Neuronal stem cell (in vitro differentiated cells): ENCODE measurements around the gene CDR2L.

ENCODE experiments used
- DNase-seq: peaks from one replicate; pipeline ENCODE4 v3.0.0-alpha.2; 2013; ENCODE audit warnings: low spot score
- H2AFZ ChIP-seq: one replicate; pipeline ENCODE4 v1.6.1; 2013; ENCODE audit warnings: mild to moderate bottlenecking, low read length, inconsistent platforms
- H2AK5ac ChIP-seq: 2 replicates; pipeline ENCODE4 v1.6.1; 2013; ENCODE audit warnings: low read depth, mild to moderate bottlenecking, inconsistent platforms, low read length, moderate library complexity, mixed read lengths
- H2BK120ac ChIP-seq: 2 replicates; pipeline ENCODE4 v1.6.1; 2013; ENCODE audit warnings: low read depth, mild to moderate bottlenecking, inconsistent platforms, low read length, moderate library complexity, mixed read lengths
- H2BK12ac ChIP-seq: one replicate; pipeline ENCODE4 v1.6.1; 2013; ENCODE audit warnings: low read length, inconsistent platforms
- H2BK15ac ChIP-seq: 2 replicates; pipeline ENCODE4 v1.6.1; 2013; ENCODE audit warnings: mild to moderate bottlenecking, low read length, inconsistent platforms, mixed read lengths
- H2BK5ac ChIP-seq: one replicate; pipeline ENCODE4 v1.6.1; 2013; ENCODE audit warnings: inconsistent platforms, mild to moderate bottlenecking, low read length, moderate library complexity
- H3K14ac ChIP-seq: one replicate; pipeline ENCODE4 v1.6.1; 2013; ENCODE audit warnings: low read length, inconsistent platforms
- H3K18ac ChIP-seq: 2 replicates; pipeline ENCODE4 v1.6.1; 2013; ENCODE audit warnings: low read length, inconsistent platforms
- H3K23ac ChIP-seq: 2 replicates; pipeline ENCODE4 v1.6.1; 2013; ENCODE audit warnings: low read depth, mild to moderate bottlenecking, mixed read lengths, low read length, inconsistent platforms; ENCODE audit not compliant: poor library complexity
- H3K27ac ChIP-seq: replicated peaks from 3 replicates; pipeline ENCODE4 v1.5.1; 2013; ENCODE audit warnings: low read length, inconsistent platforms
- H3K27me3 ChIP-seq, 3 experiments: 2 replicates each; pipeline ENCODE4 v1.6.1; 2013; ENCODE audit warnings: low read length in 3 of 3, mild to moderate bottlenecking in 2 of 3, inconsistent platforms in 1 of 3, low read depth in 1 of 3, mixed read lengths in 1 of 3, moderate library complexity in 1 of 3; ENCODE audit not compliant: control insufficient read depth in 3 of 3, insufficient read depth in 3 of 3
- H3K36me3 ChIP-seq, 2 donors: replicated peaks in 1 of 2; 2 replicates each; pipeline ENCODE4 v1.6.1; 2013; ENCODE audit warnings: low read length in 2 of 2; ENCODE audit not compliant: control insufficient read depth in 2 of 2, insufficient read depth in 2 of 2
- H3K4ac ChIP-seq: 2 replicates; pipeline ENCODE4 v1.6.1; 2013; ENCODE audit warnings: inconsistent platforms, mild to moderate bottlenecking, low read length, moderate library complexity
- H3K4me1 ChIP-seq, 2 donors: 1 replicate in 1 of 2; 2 replicates in 1 of 2; pipeline ENCODE4 v1.6.1; 2013; ENCODE audit warnings: low read length in 2 of 2, low read depth in 1 of 2; ENCODE audit not compliant: control insufficient read depth in 2 of 2, insufficient read depth in 1 of 2
- H3K4me2 ChIP-seq: one replicate; pipeline ENCODE4 v1.6.1; 2013; ENCODE audit warnings: mild to moderate bottlenecking, low read length, inconsistent platforms; ENCODE audit not compliant: insufficient read depth, poor library complexity, severe bottlenecking
- H3K4me3 ChIP-seq, 2 donors: 2 replicates each; pipeline ENCODE4 v1.5.1; 2013; ENCODE audit warnings: low read length in 2 of 2, mild to moderate bottlenecking in 2 of 2, inconsistent platforms in 1 of 2, moderate library complexity in 1 of 2
- H3K79me1 ChIP-seq: one replicate; pipeline ENCODE4 v1.6.1; 2013; ENCODE audit warnings: low read depth, mild to moderate bottlenecking, inconsistent platforms, low read length, moderate library complexity
- H3K9ac ChIP-seq: one replicate; pipeline ENCODE4 v1.6.1; 2013; ENCODE audit warnings: mild to moderate bottlenecking, low read depth, low read length, inconsistent platforms; ENCODE audit not compliant: poor library complexity
- H3K9me3 ChIP-seq, 2 donors: replicated peaks in 1 of 2; 2 replicates each; pipeline versions ENCODE3 to v1.6.1; 2013; ENCODE audit warnings: low read length in 2 of 2, mild to moderate bottlenecking in 2 of 2, inconsistent platforms in 1 of 2, low read depth in 1 of 2, mixed read lengths in 1 of 2, moderate library complexity in 1 of 2; ENCODE audit not compliant: control insufficient read depth in 2 of 2, insufficient read depth in 1 of 2
- H4K8ac ChIP-seq: one replicate; pipeline ENCODE4 v1.6.1; 2013; ENCODE audit warnings: low read depth, mild to moderate bottlenecking, inconsistent platforms, low read length, moderate library complexity
- H4K91ac ChIP-seq: one replicate; pipeline ENCODE4 v1.6.1; 2013; ENCODE audit warnings: low read length, low read depth, mild to moderate bottlenecking, inconsistent platforms; ENCODE audit not compliant: poor library complexity
- WGBS, 2 donors: extraction: QIAGEN DNeasy Blood & Tissue Kit; methylation state at CpG; one replicate each; pipeline ENCODE4 v1.1.7; 2013; ENCODE audit warnings: missing lambda C conversion rate in 2 of 2, mixed read lengths in 1 of 2; ENCODE audit not compliant: insufficient read length in 2 of 2, insufficient replicate concordance in 1 of 2; ENCODE audit errors: extremely low coverage in 2 of 2; 5-methylcytosine and 5-hydroxymethylcytosine counted together

The CDR2L gene

GRCh38 chr17:75047398-75048098 is 60.1 kb downstream of the CDR2L start:
- Histone ChIP-seq H3K4me1 (peaks cover 7 to 8% of the 10 kb centered on the region in 2 donors), H3K9me3 (no peaks in the 10 kb centered on the region), H3K79me1 (peaks cover 3% of the 10 kb centered on the region), H3K4me3 (peak overlapping the region; percentile 83 to 99), H3K4me2 (peak overlapping the region; percentile 98), H3K27me3 (no peaks in the 10 kb centered on the region), H3K9ac (peak overlapping the region; percentile 94), H4K91ac (no peak overlapping the region), H3K36me3 (peaks cover 9 to 38% of the 10 kb centered on the region in 2 donors), H2BK15ac (no peak overlapping the region), H2BK12ac (peak overlapping the region; percentile 58), H3K18ac (peak overlapping the region; percentile 98), H2BK5ac (peak overlapping the region; percentile 82), H2AFZ (peak overlapping the region; percentile 92), H3K14ac (peak overlapping the region; percentile 89), H3K23ac (peak overlapping the region; percentile 85), H3K4ac (no peak overlapping the region), H2BK120ac (no peak overlapping the region), H3K27ac (peak overlapping the region; percentile 51), H2AK5ac (peak overlapping the region; percentile 21), H4K8ac (peak overlapping the region; percentile 65)
- WGBS, 2 donors, result no CpG with 5 or more reads among the region's 38 CpGs
- DNase-seq, result peak; percentile 38

GRCh38 chr17:75048249-75048878 is 60.9 kb downstream of the CDR2L start:
- DNase-seq, result no peak
- Histone ChIP-seq H2AFZ (no peak overlapping the region), H3K4me3 (peak overlapping the region in 1 of 2 donors; percentile 99), H3K27me3 (no peaks in the 10 kb centered on the region), H3K18ac (no peak overlapping the region), H2BK15ac (no peak overlapping the region), H3K4ac (no peak overlapping the region), H3K27ac (no peak overlapping the region), H2BK5ac (no peak overlapping the region), H2AK5ac (no peak overlapping the region), H4K8ac (no peak overlapping the region), H3K4me2 (peak overlapping the region; percentile 98), H3K9me3 (no peaks in the 10 kb centered on the region), H4K91ac (no peak overlapping the region), H2BK12ac (no peak overlapping the region), H3K9ac (no peak overlapping the region), H3K36me3 (peaks cover 14 to 43% of the 10 kb centered on the region in 2 donors), H2BK120ac (no peak overlapping the region), H3K79me1 (peaks cover 3% of the 10 kb centered on the region), H3K14ac (no peak overlapping the region), H3K4me1 (peaks cover 7 to 8% of the 10 kb centered on the region in 2 donors), H3K23ac (no peak overlapping the region)
- no CpG with 5 or more reads among the region's 5 CpGs for WGBS, 2 donors

- Histone ChIP-seq H3K9me3 (peaks cover 0 to under 1% of the 10 kb centered on the region in 2 donors), H3K14ac (no peak overlapping the region), H2AK5ac (no peak overlapping the region), H3K27ac (no peak overlapping the region), H4K91ac (no peak overlapping the region), H3K36me3 (peaks cover 19 to 48% of the 10 kb centered on the region in 2 donors), H2BK5ac (no peak overlapping the region), H3K18ac (no peak overlapping the region), H3K4me2 (no peak overlapping the region), H2BK15ac (no peak overlapping the region), H3K9ac (no peak overlapping the region), H2BK12ac (no peak overlapping the region), H2BK120ac (no peak overlapping the region), H3K4ac (no peak overlapping the region), H3K79me1 (peaks cover 3% of the 10 kb centered on the region), H2AFZ (no peak overlapping the region), H3K4me3 (no peak overlapping the region), H4K8ac (no peak overlapping the region), H3K23ac (no peak overlapping the region), H3K4me1 (peaks cover 7 to 8% of the 10 kb centered on the region in 2 donors), H3K27me3 (no peaks in the 10 kb centered on the region)
- WGBS, 2 donors, result no CpG with 5 or more reads among the region's 5 CpGs
- no peak for DNase-seq
These were observed 61.6 kb downstream of the CDR2L start for GRCh38 chr17:75049057-75049456.

GRCh38 chr17:75049706-75050105 is 62.3 kb downstream of the CDR2L start:
- Histone ChIP-seq H3K79me1 (peaks cover 3% of the 10 kb centered on the region), H3K27ac (no peak overlapping the region), H3K36me3 (peaks cover 21 to 54% of the 10 kb centered on the region in 2 donors), H2AFZ (no peak overlapping the region), H2BK15ac (no peak overlapping the region), H2BK12ac (no peak overlapping the region), H3K4me2 (no peak overlapping the region), H3K4ac (no peak overlapping the region), H3K9me3 (peaks cover 0 to 2% of the 10 kb centered on the region in 2 donors), H3K23ac (no peak overlapping the region), H3K4me3 (no peak overlapping the region), H2BK120ac (no peak overlapping the region), H3K27me3 (no peaks in the 10 kb centered on the region), H3K9ac (no peak overlapping the region), H2AK5ac (no peak overlapping the region), H3K18ac (no peak overlapping the region), H3K4me1 (peaks cover 7 to 8% of the 10 kb centered on the region in 2 donors), H4K8ac (no peak overlapping the region), H2BK5ac (no peak overlapping the region), H3K14ac (no peak overlapping the region), H4K91ac (no peak overlapping the region)
- no peak for DNase-seq
